Stimulated activated CD4-positive, alpha-beta T cell treated with anti-CD3 and anti-CD28 coated beads, Interleukin-4, amount 100 ng/mL, for 4 hours (primary cell): ENCODE results near the gene ADCY6.

ENCODE experiments used
- DNase-seq, 2 experiments: peaks; one replicate each; pipeline ENCODE4 v3.0.0-alpha.2; 2020

The ADCY6 gene

DNA sequence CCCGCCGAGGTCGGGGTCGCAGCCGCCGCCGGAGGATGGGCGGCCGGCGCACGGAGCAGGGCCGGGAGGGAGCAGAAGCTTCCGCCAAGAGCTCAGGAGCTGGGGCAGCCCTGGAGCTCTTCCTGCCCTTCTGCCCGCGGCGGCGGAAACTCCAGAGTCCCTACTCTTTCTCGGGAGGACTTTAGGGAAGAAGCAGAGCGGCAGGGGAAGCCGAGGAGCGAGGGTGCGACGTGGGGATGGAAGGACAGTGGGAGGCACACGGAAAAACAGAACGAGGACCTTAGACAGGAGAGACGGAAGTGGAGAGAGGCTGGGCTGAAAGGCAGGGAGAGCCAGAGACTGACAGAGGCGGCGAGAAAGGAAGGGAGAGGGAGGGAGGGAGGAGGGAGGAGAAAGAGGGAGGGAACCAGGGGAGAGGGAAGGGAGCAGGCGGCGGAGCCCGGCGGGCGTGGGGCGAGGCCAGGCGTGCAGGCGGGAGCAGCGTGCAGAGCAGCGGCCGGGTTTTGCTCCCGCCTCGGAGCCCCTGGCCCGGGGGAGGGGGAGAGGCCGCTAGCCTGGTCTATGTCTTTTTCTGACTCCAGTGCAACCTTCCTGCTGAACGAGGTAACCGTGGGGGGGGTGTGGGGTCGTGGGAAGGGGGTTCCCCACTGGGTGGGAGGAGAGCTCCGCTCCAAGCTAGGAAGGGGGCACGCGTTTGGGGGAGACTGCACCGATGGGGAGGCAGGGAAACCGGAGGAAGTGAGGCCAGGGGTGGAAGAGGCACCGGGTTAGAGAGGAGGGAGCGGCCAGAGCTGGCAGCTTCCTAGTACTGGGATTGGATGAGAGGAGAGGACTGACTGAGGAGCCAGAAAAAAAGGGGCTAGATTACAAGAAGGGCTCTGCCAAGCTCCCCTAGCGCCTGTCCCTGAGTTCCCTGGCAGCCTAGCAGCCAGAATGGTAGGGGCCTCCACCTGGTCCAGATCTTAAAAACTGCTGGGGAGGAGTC lies 26.5 kb upstream of the ADCY6 start:
- peak in 1 of 2 experiments; percentile 26 for DNase-seq

- peak; percentile 50 to 76 for DNase-seq
Observed at GRCh38 chr12:48814262-48815125, 25.6 kb upstream of the ADCY6 start.

DNA sequence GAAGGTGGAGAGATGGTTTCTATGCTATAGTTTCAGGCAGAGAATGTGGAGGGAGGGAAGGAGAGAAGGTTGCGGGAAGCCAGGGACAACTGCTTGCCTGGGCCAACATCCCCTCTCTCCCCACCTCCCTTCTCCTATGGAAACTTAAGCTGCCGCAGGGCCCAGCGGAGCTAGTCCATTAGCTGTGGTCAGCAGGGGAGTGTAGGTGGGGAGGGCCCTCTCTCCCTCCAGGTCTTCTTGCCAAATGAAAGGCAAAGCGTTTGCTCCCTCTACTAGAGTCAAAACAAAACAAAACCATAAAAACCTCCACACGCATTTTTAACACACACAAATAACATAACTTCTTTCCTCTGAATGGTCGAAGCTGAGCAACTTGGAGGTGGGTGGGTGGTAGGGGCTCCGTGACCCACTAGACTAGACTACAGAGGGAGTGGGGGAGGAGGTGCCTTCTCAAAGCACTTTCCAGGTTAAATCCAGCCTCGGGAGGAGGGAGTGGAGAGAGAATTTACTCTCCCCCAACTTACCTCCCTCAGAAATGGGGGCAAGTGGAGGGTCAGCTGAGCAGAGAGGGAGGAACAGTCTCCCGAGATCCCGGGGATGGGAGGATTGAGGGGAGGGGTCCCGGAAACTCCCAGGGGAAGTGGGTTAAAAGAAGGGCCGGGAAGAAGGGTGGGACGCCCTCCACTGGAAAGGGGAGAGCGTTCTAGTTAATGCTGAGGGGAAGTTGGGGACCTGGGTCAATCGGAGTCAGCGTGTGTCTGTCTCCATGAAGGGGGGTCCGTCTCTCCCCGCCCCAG lies 24.8 kb upstream of the ADCY6 start:
- DNase-seq: no peak

DNA sequence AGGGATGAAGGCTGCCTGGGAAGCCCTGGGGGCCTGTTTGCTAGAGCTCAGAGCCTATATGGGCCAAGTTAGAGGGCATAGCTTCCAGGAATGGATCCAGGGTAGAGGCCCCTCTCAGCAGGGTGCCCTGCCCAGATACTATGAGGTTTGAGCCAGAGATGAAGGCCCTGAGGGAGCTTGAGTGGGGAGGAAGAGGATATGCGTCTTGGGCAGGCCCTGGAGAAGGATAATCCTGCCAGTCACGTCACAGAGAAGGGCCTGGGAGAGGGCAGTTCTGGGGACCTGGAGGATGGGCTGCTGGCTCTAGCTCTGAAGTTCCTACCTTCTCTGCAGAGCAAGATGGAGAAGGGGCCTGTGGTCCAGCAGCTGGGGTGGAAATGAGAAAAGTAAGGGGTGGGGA lies 23.5 kb upstream of the ADCY6 start:
- no peak for DNase-seq

DNA sequence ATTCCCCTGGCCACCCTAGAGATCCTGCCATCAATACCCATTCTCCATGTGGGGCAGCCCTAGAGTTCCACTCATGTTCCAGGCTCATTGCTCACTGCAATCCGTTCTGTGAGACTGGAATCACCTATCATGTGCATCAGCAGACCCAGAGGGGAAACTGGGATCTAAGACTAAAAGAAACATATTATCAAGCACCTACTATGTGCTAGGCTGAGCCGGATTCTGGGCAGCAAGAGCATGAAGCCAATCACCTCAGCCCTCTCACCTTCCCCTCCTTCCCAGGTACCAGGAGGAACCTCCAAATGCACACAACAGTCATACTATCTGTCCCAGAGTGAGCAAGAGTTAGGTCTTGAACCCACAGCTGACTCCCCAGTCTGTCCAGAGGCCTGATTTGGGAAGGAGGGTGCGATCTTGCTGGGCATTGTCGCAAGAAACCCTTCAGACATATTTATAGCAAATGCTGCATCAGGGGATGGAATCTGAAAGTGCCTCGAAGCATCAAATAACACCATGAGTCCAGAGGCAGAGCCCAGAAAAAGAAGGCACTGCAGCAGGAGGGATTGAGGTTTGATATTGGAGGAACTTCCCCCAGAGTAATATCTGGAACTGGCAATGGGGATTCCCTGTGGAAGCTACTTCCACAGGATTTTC lies 22.7 kb upstream of the ADCY6 start:
- no peak for DNase-seq

DNA sequence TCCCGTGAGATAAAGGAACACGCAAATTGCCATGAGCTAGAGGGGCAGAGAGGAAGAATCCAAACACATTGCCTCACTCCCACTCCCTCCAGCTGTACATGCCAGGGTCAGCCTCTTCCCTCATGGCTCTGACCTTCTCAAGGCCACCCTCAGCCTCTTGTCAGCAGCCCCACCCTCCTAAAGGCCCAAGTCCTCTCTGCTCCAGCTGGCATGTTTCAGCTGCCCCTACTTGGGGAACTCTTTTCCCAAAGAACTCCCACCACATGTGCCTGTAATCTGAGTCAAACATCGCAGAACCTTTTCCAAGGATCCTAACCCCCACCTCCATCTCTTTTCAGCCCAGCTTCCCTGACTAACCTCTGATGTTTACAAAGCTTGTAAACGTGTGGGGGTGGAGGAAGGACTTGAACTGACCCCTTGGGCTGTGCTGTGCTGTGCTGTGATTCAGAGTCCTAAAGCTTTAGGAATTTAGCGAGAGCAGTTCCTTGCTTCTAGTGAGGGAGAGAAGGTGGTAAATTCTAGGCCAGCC lies 22.1 kb upstream of the ADCY6 start:
- DNase-seq: no peak

- DNase-seq: no peak
Observed at GRCh38 chr12:48807981-48808380, 19.1 kb upstream of the ADCY6 start.

DNA sequence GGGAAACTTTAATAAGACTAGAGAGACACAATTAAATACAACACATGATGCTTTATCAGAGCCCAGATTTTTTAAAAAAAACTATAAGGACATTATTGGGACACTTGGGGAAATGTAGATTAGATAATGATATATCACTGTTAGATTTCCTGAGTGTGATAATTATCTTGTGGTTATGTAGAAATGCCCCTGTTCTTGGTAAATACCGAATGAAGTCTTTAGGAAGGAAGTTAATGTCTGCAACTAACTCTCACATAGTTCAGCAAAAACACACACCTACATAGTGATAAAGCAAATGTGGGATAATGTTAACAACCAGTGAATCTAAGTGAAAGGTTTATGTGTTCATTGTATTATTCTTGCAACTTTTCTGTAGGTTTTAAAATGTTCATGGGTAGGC lies 14.8 kb upstream of the ADCY6 start:
- DNase-seq: no peak

- no peak for DNase-seq
Observed at GRCh38 chr12:48800971-48801370, 12.1 kb upstream of the ADCY6 start.

DNA sequence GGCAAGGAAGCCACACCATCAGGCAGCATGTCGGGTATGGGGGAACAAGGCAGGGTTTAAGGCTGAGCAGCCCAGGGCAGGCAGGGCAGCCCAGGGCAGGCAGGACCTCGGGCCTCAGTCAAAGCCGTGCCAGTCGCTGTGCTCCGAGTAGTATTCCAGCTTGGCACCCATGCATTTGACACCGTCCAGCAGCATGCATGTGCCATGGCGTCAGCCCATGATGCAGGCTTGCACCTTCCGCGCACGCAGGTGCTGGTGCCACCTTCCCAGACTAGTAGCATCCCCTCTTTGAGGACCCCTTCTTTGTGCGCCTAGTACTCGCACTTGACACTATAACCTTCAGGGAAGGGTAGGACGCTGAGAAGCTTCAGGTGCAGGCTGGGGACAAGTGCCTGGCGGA lies 11.6 kb upstream of the ADCY6 start:
- no peak for DNase-seq

- no peak for DNase-seq
Observed at GRCh38 chr12:48796976-48797375, 8.1 kb upstream of the ADCY6 start.

DNA sequence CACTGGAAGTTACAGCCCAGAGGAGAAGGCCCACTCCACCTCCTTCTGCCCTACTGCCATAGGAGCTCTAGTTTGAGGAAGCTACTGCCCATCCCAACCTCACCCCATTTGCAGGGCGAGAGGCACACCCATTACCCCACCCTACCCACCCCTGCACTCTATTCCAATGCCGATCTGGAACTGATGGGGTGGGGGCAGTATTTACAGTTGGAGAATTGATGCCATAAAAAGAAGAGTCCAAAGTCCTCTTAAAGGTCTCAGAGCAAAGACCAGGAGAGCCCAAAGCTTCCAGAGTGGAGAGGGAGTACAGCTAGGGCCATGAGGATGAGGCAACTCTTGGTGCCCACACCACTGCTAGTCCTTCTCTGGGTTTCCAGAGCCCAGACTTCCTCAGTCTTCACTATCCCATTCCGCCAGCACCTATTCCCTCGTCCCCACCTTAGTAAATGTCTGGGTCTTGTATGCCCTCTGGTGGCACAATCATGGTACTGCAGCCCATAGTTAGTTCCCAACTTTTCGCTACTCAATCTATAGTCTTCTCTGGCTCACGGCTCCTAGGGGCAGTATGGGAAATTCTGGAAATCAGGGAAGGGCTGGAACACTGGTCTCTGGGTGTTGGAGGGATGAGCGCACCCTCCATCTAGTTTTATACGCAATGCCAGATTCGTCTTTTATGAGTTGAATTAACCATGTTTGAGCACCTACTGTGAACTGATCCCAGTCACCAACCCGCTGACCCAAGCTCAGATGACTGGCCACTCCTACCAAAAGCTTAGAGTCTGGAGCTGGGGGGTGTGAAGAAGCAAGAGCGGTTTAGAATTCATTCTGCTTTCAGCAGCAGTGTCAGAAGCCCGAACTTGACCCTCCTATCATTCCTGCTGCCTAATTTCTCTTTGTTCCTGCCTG lies 6.9 kb upstream of the ADCY6 start:
- peak; percentile 22 to 42 for DNase-seq

DNA sequence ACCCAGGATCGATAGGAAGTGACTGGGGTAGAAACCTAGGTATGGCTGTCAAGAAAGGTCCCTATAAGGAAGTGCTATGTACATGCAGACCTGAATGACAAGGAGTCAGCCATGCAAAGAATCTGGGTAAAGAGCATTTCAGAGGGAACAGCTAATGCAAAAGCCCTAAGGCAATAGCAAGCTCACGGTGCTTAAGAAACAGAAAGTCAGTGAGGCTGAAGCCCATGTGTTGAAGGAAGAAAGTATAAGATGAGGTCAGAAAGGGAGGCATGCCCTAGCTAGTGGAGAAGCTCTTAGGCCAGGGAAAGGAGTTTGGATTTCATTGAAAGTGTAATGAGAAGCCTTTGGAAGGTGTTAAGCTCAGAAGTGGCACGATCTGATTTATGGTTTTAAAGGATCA lies 6.0 kb upstream of the ADCY6 start:
- no peak for DNase-seq

DNA sequence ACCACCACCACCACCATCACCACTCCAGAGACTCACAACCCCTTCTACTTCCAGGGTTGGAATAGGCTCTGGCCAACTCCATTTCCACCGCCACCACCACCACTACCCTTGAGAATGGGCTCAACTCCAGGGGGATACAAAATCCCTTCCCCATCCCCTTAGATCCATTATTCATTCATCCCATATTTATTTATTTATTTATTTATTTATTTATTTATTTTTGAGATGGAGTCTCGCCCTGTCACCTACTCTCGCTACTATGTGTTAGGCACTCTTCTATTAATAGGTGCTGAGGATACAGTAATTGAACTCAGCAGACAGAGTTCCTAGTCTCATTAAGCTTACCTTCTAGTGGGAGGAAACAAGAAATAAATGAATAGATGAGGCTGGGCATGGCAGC lies 4.8 kb upstream of the ADCY6 start:
- DNase-seq: no peak

- DNase-seq: no peak
Observed at GRCh38 chr12:48789858-48790326, 1.0 kb upstream of the ADCY6 start.

DNA sequence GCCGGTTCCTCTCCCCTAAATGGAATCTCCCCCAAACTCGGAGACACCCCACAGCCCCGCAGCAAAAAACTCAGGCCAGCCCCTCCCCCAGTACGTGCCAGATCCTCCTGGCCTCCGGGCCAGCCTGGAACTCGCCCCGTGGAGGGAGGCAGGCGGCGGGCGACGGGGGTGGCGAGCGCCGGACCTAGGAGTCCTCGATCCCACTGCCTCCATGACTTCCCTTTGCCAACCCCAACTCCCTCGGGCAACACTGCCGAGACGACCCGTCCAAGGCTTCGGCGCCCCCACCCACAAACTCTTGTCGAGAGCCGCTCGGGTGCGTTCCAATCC lies 400 bp downstream of the ADCY6 start:
- DNase-seq: peak in 1 of 2 experiments; percentile 7

- no peak for DNase-seq
Observed at GRCh38 chr12:48787791-48788523, 932 bp downstream of the ADCY6 start.

DNA sequence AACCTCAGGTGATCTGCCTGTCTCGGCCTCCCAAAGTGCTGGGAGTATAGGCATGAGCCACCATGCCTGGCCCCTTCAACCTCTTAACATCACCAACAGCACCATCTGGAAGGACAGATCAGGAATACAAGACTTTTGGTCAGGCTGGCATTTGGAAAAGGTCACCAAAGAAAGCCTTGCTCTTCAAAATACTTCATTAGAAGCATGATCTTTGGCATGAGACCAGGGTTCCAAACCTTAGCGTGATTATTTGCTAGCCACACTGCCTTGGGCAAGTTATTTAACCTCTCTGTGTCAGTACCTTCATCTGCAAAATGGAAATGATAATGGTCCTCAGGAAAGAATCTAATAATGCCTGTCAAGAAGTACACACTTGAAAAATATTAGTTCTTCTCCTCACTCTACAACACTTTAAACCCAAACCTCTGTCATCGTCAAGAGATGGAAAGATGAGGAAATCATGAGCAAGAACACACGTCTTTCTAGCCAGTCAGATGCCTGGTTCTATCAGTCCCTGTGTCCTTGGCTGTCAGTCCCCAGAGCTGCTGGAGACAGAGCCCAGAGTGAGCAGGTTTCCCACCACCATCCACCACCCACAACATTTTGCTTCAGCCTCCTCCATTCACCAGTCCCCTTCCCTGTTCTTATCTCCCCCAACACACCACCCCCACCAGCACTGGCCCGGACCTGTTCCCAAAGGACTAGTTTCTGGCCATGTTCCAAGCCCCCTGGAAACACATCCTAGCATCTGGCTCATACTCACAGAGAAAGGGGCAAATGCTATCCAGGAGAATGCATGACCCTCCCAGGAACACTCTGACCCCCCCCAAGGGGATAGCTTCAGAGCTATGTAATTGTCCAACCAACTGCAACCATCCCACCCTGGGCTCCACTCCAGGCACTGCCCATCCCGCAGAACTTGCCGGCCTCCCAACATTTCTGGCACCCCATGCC lies 2.0 kb downstream of the ADCY6 start:
- no peak for DNase-seq

GRCh38 chr12:48783432-48783831 lies 5.5 kb downstream of the ADCY6 start:
- DNase-seq: no peak
